Erythroblast (primary cell): ENCODE results near the gene OGT.

ENCODE experiments used
- GATA1 ChIP-seq: IDR thresholded peaks from 2 replicates; pipeline ENCODE4 v1.6.1; 2011; ENCODE audit warnings: low read depth, mild to moderate bottlenecking, control low read depth, low read length, moderate library complexity
- POLR2A ChIP-seq: IDR thresholded peaks from 2 replicates; pipeline ENCODE4 v1.6.1; 2011; ENCODE audit warnings: mild to moderate bottlenecking, low read length

DNA sequence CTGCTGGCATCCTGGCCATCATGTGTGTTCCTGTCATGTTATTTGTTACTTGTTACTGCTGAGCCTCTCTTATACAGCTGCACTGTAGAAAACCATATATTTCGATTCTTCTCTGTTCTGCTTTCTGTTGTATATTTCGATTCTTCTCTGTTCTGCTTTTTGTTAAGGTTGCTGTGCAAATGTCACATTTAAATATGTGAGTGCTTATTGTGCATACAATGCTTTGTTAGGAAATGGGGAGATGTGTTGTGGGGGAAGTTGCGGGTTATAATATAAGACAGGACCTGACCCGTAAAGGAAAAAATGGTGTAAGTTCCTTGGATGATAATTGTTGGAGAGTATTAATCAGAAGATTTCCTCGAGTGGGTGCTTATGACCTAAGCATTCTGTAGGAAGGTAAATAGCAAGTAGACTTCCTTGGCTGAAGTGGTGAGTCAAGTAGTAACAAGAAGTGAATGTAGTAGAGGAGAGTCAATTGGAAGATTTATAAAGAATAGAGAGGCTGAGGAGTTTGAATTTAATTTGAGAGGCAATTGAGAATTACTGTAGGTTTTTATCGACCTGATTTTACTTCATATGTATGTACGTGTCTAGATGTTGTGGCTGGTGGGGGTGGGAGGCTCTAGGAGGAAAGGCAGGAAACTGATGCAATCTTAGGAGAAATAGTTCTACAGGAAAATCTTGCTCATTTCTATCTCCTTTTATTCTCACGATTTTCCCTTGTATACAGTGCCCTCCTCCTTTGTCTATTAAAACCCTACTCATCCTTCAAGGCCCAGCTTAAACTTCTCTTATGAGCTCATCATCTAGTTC, 8.5 kb downstream of the OGT start:
- no peak for TF ChIP-seq POLR2A
- no peak for TF ChIP-seq GATA1
